ENCODE measurements around the gene SLC22A1.

DNA sequence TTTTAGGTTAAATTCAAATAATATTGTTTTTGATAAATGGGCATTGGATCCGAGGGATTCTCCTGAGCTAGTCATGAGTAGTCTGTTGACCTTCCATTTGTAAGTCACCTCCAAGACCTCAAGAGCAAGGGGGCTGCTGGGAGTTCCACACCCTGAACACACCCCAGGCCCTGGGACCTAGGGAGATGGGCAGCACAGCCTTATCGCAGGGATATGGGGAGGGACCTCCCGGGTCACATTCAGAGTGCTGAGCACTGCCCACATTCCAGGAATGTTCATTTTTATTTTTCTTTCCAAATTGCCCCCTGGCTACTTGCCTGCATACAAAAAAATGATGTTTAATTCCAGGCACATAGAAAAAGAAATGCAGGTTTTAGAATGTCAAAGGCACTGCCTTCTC, 81.5 kb downstream of the SLC22A1 start:
- TF ChIP-seq, protein P1, sequence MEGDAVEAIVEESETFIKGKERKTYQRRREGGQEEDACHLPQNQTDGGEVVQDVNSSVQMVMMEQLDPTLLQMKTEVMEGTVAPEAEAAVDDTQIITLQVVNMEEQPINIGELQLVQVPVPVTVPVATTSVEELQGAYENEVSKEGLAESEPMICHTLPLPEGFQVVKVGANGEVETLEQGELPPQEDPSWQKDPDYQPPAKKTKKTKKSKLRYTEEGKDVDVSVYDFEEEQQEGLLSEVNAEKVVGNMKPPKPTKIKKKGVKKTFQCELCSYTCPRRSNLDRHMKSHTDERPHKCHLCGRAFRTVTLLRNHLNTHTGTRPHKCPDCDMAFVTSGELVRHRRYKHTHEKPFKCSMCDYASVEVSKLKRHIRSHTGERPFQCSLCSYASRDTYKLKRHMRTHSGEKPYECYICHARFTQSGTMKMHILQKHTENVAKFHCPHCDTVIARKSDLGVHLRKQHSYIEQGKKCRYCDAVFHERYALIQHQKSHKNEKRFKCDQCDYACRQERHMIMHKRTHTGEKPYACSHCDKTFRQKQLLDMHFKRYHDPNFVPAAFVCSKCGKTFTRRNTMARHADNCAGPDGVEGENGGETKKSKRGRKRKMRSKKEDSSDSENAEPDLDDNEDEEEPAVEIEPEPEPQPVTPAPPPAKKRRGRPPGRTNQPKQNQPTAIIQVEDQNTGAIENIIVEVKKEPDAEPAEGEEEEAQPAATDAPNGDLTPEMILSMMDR (IDR thresholded peaks at IDR 0.05; ENCODE audit: low read depth, low read length, missing input control) = no peak
- TF ChIP-seq SP1 (IDR thresholded peaks at IDR 0.05) = no peak
- TF ChIP-seq, protein P2, sequence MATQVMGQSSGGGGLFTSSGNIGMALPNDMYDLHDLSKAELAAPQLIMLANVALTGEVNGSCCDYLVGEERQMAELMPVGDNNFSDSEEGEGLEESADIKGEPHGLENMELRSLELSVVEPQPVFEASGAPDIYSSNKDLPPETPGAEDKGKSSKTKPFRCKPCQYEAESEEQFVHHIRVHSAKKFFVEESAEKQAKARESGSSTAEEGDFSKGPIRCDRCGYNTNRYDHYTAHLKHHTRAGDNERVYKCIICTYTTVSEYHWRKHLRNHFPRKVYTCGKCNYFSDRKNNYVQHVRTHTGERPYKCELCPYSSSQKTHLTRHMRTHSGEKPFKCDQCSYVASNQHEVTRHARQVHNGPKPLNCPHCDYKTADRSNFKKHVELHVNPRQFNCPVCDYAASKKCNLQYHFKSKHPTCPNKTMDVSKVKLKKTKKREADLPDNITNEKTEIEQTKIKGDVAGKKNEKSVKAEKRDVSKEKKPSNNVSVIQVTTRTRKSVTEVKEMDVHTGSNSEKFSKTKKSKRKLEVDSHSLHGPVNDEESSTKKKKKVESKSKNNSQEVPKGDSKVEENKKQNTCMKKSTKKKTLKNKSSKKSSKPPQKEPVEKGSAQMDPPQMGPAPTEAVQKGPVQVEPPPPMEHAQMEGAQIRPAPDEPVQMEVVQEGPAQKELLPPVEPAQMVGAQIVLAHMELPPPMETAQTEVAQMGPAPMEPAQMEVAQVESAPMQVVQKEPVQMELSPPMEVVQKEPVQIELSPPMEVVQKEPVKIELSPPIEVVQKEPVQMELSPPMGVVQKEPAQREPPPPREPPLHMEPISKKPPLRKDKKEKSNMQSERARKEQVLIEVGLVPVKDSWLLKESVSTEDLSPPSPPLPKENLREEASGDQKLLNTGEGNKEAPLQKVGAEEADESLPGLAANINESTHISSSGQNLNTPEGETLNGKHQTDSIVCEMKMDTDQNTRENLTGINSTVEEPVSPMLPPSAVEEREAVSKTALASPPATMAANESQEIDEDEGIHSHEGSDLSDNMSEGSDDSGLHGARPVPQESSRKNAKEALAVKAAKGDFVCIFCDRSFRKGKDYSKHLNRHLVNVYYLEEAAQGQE (IDR thresholded peaks at IDR 0.05) = no peak
- TF ChIP-seq EGR1 (IDR thresholded peaks at IDR 0.05; ENCODE audit: low read depth in 2 of 2) = no peak
- TF ChIP-seq YY1 (IDR thresholded peaks at IDR 0.05) = no peak
- no peak for TF ChIP-seq GABPA (IDR thresholded peaks at IDR 0.05 in 1 of 2, conservative IDR thresholded peaks at IDR 0.05 in 1 of 2)
- TF ChIP-seq HNF4A (conservative IDR thresholded peaks at IDR 0.05) = no peak
- TF ChIP-seq, protein P3, sequence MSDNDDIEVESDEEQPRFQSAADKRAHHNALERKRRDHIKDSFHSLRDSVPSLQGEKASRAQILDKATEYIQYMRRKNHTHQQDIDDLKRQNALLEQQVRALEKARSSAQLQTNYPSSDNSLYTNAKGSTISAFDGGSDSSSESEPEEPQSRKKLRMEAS (IDR thresholded peaks at IDR 0.05) = no peak
- no peak for TF ChIP-seq RAD21 (IDR thresholded peaks at IDR 0.05)
- TF ChIP-seq, protein P4, sequence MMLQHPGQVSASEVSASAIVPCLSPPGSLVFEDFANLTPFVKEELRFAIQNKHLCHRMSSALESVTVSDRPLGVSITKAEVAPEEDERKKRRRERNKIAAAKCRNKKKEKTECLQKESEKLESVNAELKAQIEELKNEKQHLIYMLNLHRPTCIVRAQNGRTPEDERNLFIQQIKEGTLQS (IDR thresholded peaks at IDR 0.05) = no peak
- TF ChIP-seq, protein P5, sequence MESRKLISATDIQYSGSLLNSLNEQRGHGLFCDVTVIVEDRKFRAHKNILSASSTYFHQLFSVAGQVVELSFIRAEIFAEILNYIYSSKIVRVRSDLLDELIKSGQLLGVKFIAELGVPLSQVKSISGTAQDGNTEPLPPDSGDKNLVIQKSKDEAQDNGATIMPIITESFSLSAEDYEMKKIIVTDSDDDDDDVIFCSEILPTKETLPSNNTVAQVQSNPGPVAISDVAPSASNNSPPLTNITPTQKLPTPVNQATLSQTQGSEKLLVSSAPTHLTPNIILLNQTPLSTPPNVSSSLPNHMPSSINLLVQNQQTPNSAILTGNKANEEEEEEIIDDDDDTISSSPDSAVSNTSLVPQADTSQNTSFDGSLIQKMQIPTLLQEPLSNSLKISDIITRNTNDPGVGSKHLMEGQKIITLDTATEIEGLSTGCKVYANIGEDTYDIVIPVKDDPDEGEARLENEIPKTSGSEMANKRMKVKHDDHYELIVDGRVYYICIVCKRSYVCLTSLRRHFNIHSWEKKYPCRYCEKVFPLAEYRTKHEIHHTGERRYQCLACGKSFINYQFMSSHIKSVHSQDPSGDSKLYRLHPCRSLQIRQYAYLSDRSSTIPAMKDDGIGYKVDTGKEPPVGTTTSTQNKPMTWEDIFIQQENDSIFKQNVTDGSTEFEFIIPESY (IDR thresholded peaks at IDR 0.05) = no peak
- no peak for TF ChIP-seq JUND (IDR thresholded peaks at IDR 0.05)
- no peak for TF ChIP-seq TAF1 (conservative IDR thresholded peaks at IDR 0.05)
- no peak for TF ChIP-seq HNF4G (IDR thresholded peaks at IDR 0.05)
